ENCODE data around the gene MADD. TPM values are rescaled to one million over a fixed set of nuclear protein-coding genes. Genes with fewer than 3 reads are reported as not detected.

The MADD gene
- total RNA-seq, 2 donors from 2014 or later: 22.8 to 41.2 TPM

- intact Hi-C loops (cut with DNase I): no loop called here
- Histone ChIP-seq H3K4me3 (no peak overlapping the region), H3K27ac (no peak overlapping the region), H3K4me1 (no peaks in the 10 kb centered on the region), H3K9me3 (no peaks in the 10 kb centered on the region), H3K27me3 (no peaks in the 10 kb centered on the region), H3K36me3 (replicated peaks in 1 of 2; ENCODE audit: insufficient read depth in 1 of 2, low read depth in 2 of 2) (peaks cover 25 to 66% of the 10 kb centered on the region in 2 donors)
- TF ChIP-seq, protein P1, sequence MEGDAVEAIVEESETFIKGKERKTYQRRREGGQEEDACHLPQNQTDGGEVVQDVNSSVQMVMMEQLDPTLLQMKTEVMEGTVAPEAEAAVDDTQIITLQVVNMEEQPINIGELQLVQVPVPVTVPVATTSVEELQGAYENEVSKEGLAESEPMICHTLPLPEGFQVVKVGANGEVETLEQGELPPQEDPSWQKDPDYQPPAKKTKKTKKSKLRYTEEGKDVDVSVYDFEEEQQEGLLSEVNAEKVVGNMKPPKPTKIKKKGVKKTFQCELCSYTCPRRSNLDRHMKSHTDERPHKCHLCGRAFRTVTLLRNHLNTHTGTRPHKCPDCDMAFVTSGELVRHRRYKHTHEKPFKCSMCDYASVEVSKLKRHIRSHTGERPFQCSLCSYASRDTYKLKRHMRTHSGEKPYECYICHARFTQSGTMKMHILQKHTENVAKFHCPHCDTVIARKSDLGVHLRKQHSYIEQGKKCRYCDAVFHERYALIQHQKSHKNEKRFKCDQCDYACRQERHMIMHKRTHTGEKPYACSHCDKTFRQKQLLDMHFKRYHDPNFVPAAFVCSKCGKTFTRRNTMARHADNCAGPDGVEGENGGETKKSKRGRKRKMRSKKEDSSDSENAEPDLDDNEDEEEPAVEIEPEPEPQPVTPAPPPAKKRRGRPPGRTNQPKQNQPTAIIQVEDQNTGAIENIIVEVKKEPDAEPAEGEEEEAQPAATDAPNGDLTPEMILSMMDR (IDR thresholded peaks at IDR 0.05): no peak
- TF ChIP-seq POLR2A (IDR thresholded peaks at IDR 0.05): no peak
- DNase-seq (no peak), ATAC-seq (no peak)
Measured at GRCh38 chr11:47280099-47280498, 10.2 kb downstream of the MADD start.

- no peaks in the 10 kb centered on the region for H3K4me1 ChIP-seq
- H3K36me3 ChIP-seq (replicated peaks in 1 of 2; ENCODE audit: insufficient read depth in 1 of 2, low read depth in 2 of 2): peaks cover 27 to 65% of the 10 kb centered on the region in 2 donors
- 80 to 82% methylated on average over 5 of the region's 5 CpGs for WGBS, 2 donors
- no peak for ATAC-seq
- intact Hi-C loops (cut with DNase I): no loop called here
- no peaks in the 10 kb centered on the region for H3K9me3 ChIP-seq
- no peak for TF ChIP-seq POLR2A (IDR thresholded peaks at IDR 0.05)
- TF ChIP-seq, protein P1 (IDR thresholded peaks at IDR 0.05): no peak
- DNase-seq: no peak
- no peaks in the 10 kb centered on the region for H3K27me3 ChIP-seq
- H3K4me3 ChIP-seq: no peak overlapping the region
- H3K27ac ChIP-seq: no peak overlapping the region
Measured at GRCh38 chr11:47280860-47281259, 10.9 kb downstream of the MADD start.

DNA sequence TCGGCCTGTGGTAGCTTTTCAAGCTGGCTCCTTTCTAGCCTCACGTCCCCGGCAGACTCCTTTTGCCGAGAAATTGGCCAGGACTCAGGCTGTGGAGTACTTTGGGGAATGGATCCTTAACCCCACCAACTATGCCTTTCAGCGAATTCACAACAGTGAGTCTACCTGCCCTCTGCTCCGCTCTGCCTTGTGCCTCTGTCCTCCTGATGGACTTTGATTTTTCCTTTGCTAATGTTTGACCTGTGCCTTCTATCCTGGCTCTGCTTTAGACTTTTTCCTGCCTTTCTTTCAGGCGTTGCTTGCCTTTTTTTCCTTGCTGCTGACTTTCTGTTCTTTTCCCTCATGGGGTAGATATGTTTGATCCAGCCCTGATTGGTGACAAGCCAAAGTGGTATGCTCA, 12.5 kb downstream of the MADD start:
- TF ChIP-seq POLR2A (IDR thresholded peaks at IDR 0.05): no peak
- TF ChIP-seq, protein P1 (IDR thresholded peaks at IDR 0.05): no peak
- Histone ChIP-seq H3K4me3 (no peak overlapping the region), H3K4me1 (no peaks in the 10 kb centered on the region), H3K27me3 (no peaks in the 10 kb centered on the region), H3K36me3 (replicated peaks in 1 of 2; ENCODE audit: insufficient read depth in 1 of 2, low read depth in 2 of 2) (peaks cover 36 to 63% of the 10 kb centered on the region in 2 donors), H3K27ac (no peak overlapping the region), H3K9me3 (no peaks in the 10 kb centered on the region)
- DNase-seq (no peak), ATAC-seq (no peak)
- intact Hi-C loops (cut with DNase I): no loop called here
- WGBS, 2 donors: 90 to 93% methylated on average over 7 of the region's 7 CpGs

DNA sequence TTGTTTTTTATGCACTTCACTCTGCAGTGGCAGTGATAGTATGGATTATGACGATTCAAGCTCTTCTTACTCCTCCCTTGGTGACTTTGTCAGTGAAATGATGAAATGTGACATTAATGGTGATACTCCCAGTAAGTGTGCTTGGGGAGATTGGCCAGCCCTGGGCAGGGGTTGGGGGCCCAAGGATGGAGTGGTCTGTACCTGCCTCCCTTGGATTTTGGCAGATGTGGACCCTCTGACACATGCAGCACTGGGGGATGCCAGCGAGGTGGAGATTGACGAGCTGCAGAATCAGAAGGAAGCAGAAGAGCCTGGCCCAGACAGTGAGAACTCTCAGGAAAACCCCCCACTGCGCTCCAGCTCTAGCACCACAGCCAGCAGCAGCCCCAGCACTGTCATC, 14.2 kb downstream of the MADD start:
- DNase-seq: no peak
- no peak for TF ChIP-seq POLR2A (IDR thresholded peaks at IDR 0.05)
- TF ChIP-seq, protein P1 (IDR thresholded peaks at IDR 0.05): no peak
- ATAC-seq: no peak
- Histone ChIP-seq H3K27ac (no peak overlapping the region), H3K9me3 (no peaks in the 10 kb centered on the region), H3K27me3 (no peaks in the 10 kb centered on the region), H3K36me3 (replicated peaks in 1 of 2; ENCODE audit: insufficient read depth in 1 of 2, low read depth in 2 of 2) (peaks cover 31 to 61% of the 10 kb centered on the region in 2 donors), H3K4me3 (no peak overlapping the region), H3K4me1 (no peaks in the 10 kb centered on the region)
- WGBS, 2 donors: 89 to 95% methylated on average over 4 of the region's 4 CpGs
- intact Hi-C loops (cut with DNase I): no loop called here

DNA sequence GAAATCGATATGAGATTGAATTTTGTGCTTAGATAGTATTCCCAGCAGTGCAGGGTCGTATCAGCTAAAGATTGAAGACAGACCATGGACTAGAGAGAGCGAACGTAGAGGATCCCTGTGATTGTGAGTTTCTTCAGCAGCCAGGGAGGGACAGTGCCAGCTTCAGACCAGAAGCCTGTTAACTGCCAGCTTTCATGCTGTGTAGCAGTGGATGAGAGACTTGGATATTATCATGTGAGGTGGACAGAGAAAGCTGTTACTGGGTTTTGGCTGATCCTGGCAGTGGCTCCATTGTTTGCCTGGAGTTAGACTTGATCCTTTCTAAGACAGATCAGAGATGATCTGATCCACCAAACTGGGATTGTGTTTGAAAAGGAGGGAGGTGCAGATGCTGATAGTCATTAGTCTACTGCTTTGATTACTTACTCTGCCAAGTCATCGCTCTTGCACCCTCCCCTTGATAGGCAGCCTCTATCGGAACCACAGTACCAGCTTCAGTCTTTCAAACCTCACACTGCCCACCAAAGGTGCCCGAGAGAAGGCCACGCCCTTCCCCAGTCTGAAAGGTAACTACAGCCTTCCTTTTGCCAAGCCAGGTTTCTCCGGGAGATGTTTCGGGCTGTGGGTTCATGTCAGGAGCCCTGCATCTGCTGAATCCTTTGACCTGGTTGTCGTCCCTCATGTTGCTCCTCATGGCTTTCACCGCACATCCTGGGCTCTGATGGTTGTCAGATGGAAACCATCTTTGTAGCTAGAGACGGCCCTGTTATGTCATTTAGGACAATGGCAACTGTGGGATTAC, 16.2 kb downstream of the MADD start:
- no peak for ATAC-seq
- intact Hi-C loops (cut with DNase I): no loop called here
- 93% methylated on average over 13 of the region's 13 CpGs for WGBS, 2 donors

More for the DNA sequence above, 16.2 kb downstream of the MADD start:
- Histone ChIP-seq H3K27me3 (no peaks in the 10 kb centered on the region), H3K9me3 (no peaks in the 10 kb centered on the region), H3K36me3 (replicated peaks in 1 of 2; ENCODE audit: insufficient read depth in 1 of 2, low read depth in 2 of 2) (peaks cover 36 to 71% of the 10 kb centered on the region in 2 donors), H3K4me3 (no peak overlapping the region), H3K4me1 (no peaks in the 10 kb centered on the region), H3K27ac (no peak overlapping the region)
- TF ChIP-seq, protein P1 (IDR thresholded peaks at IDR 0.05): no peak
- no peak for TF ChIP-seq POLR2A (IDR thresholded peaks at IDR 0.05)
- DNase-seq: no peak
